H9 (cell line): ENCODE measurements around the gene TENM4. TPM values are rescaled to one million over a fixed set of nuclear protein-coding genes. Genes with fewer than 3 reads are reported as not detected.

ENCODE experiments used
- DNase-seq: peaks from one replicate; pipeline ENCODE4 v3.0.0-alpha.2; 2017
- H2AFZ ChIP-seq: one replicate; pipeline ENCODE4 v1.6.1; 2013; ENCODE audit warnings: mild to moderate bottlenecking, low read length, control low read depth, moderate library complexity
- H2AK5ac ChIP-seq: 2 replicates; pipeline ENCODE4 v1.6.1; 2013; ENCODE audit warnings: low read length, control low read depth, mixed read lengths; ENCODE audit not compliant: insufficient read length
- H2BK120ac ChIP-seq: one replicate; pipeline ENCODE4 v1.6.1; 2013; ENCODE audit warnings: low read depth, mild to moderate bottlenecking, low read length, control low read depth, inconsistent platforms; ENCODE audit not compliant: poor library complexity, severe bottlenecking
- H2BK12ac ChIP-seq: 2 replicates; pipeline ENCODE4 v1.6.1; 2013; ENCODE audit warnings: low read length, control low read depth, mixed read lengths, low read depth; ENCODE audit not compliant: insufficient read length
- H2BK15ac ChIP-seq: 2 replicates; pipeline ENCODE4 v1.6.1; 2013; ENCODE audit warnings: low read depth, low read length, control low read depth
- H2BK20ac ChIP-seq: one replicate; pipeline ENCODE4 v1.6.1; 2013; ENCODE audit warnings: low read depth, mild to moderate bottlenecking, low read length, control low read depth, inconsistent platforms; ENCODE audit not compliant: poor library complexity, severe bottlenecking
- H2BK5ac ChIP-seq: 2 replicates; pipeline ENCODE4 v1.6.1; 2013; ENCODE audit warnings: low read length, control low read depth, mixed read lengths; ENCODE audit not compliant: insufficient read length
- H3K14ac ChIP-seq: 2 replicates; pipeline ENCODE4 v1.6.1; 2013; ENCODE audit warnings: low read length, control low read depth; ENCODE audit not compliant: insufficient read depth
- H3K18ac ChIP-seq: 2 replicates; pipeline ENCODE4 v1.6.1; 2013; ENCODE audit warnings: low read depth, mild to moderate bottlenecking, mixed read lengths, low read length, control low read depth; ENCODE audit not compliant: insufficient read length
- H3K23ac ChIP-seq: 2 replicates; pipeline ENCODE4 v1.6.1; 2013; ENCODE audit warnings: low read length, control low read depth, mixed read lengths, low read depth; ENCODE audit not compliant: insufficient read length
- H3K23me2 ChIP-seq: 2 replicates; pipeline ENCODE4 v1.6.1; 2013; ENCODE audit warnings: low read depth, mild to moderate bottlenecking, mixed read lengths, low read length, control low read depth; ENCODE audit not compliant: insufficient read length, poor library complexity, severe bottlenecking
- H3K27ac ChIP-seq: 2 replicates; pipeline ENCODE4 v1.5.1; 2013; ENCODE audit warnings: low read length, control low read depth, mixed read lengths, low read depth; ENCODE audit not compliant: insufficient read length
- H3K27me3 ChIP-seq: 2 replicates; pipeline ENCODE4 v1.6.1; 2013; ENCODE audit warnings: low read length, control low read depth, inconsistent platforms; ENCODE audit not compliant: insufficient read depth
- H3K4ac ChIP-seq: 2 replicates; pipeline ENCODE4 v1.6.1; 2013; ENCODE audit warnings: low read depth, mild to moderate bottlenecking, control low read depth, inconsistent platforms, low read length, moderate library complexity
- H3K4me1 ChIP-seq: 2 replicates; pipeline ENCODE4 v1.6.1; 2013; ENCODE audit warnings: low read length, control low read depth, inconsistent platforms; ENCODE audit not compliant: insufficient read depth
- H3K4me2 ChIP-seq: 2 replicates; pipeline ENCODE4 v1.6.1; 2013; ENCODE audit warnings: low read length, control low read depth, mixed read lengths; ENCODE audit not compliant: insufficient read length, insufficient read depth
- H3K56ac ChIP-seq: 2 replicates; pipeline ENCODE4 v1.6.1; 2013; ENCODE audit warnings: low read depth, mild to moderate bottlenecking, mixed read lengths, low read length, control low read depth; ENCODE audit not compliant: insufficient read length
- H3K79me1 ChIP-seq: 2 replicates; pipeline ENCODE4 v1.6.1; 2013; ENCODE audit warnings: low read depth, mild to moderate bottlenecking, moderate library complexity, low read length, control low read depth, inconsistent platforms; ENCODE audit not compliant: insufficient read depth, poor library complexity, severe bottlenecking
- H3K79me2 ChIP-seq: 2 replicates; pipeline ENCODE4 v1.6.1; 2013; ENCODE audit warnings: low read length, control low read depth, inconsistent platforms; ENCODE audit not compliant: insufficient read depth
- H3K9ac ChIP-seq: 2 replicates; pipeline ENCODE4 v1.6.1; 2013; ENCODE audit warnings: low read length, control low read depth, mixed read lengths; ENCODE audit not compliant: insufficient read length; ENCODE audit errors: extremely low read depth
- H3K9me3 ChIP-seq: one replicate; pipeline ENCODE4 v1.6.1; 2013; ENCODE audit warnings: low read depth, low read length, inconsistent platforms; ENCODE audit not compliant: control insufficient read depth
- H3T11ph ChIP-seq: one replicate; pipeline ENCODE4 v1.6.1; 2013; ENCODE audit warnings: mild to moderate bottlenecking, low read length, control low read depth, inconsistent platforms
- H4K20me1 ChIP-seq: one replicate; pipeline ENCODE4 v1.6.1; 2013; ENCODE audit not compliant: control insufficient read depth, insufficient read length, insufficient read depth
- H4K5ac ChIP-seq: 2 replicates; pipeline ENCODE4 v1.6.1; 2013; ENCODE audit warnings: low read depth, mild to moderate bottlenecking, mixed read lengths, low read length, control low read depth; ENCODE audit not compliant: insufficient read length
- H4K8ac ChIP-seq: replicated peaks from 2 replicates; pipeline ENCODE4 v1.6.1; 2013; ENCODE audit warnings: low read length, control low read depth, mixed read lengths, low read depth; ENCODE audit not compliant: insufficient read length
- H4K91ac ChIP-seq: 2 replicates; pipeline ENCODE4 v1.6.1; 2013; ENCODE audit warnings: low read depth, mild to moderate bottlenecking, moderate library complexity, mixed read lengths, low read length, control low read depth; ENCODE audit not compliant: insufficient read length
- H3K27ac Mint-ChIP-seq, 3 experiments: 2 replicates in 2 of 3; 3 replicates in 1 of 3; pipeline ENCODE4 v1.8.0; 2020 to 2021; ENCODE audit warnings: mixed read lengths in 3 of 3, mild to moderate bottlenecking in 1 of 3, moderate library complexity in 1 of 3
- H3K27me3 Mint-ChIP-seq: 2 replicates; pipeline ENCODE4 v1.8.0; 2021; ENCODE audit warnings: low read depth, mild to moderate bottlenecking, moderate library complexity, mixed read lengths
- H3K36me3 Mint-ChIP-seq, 3 experiments: 2 replicates in 2 of 3; 3 replicates in 1 of 3; pipeline ENCODE4 v1.8.0; 2020 to 2021; ENCODE audit warnings: low read depth in 3 of 3, mixed read lengths in 3 of 3; ENCODE audit not compliant: insufficient read depth in 1 of 3
- H3K4me1 Mint-ChIP-seq, 2 experiments: 2 replicates each; pipeline ENCODE4 v1.8.0; 2020; ENCODE audit warnings: mixed read lengths in 2 of 2
- H3K4me3 Mint-ChIP-seq, 2 experiments: 2 replicates in 1 of 2; 3 replicates in 1 of 2; pipeline ENCODE4 v1.8.0; 2020 to 2021; ENCODE audit warnings: mild to moderate bottlenecking in 2 of 2, mixed read lengths in 2 of 2, moderate library complexity in 1 of 2
- H3K9me3 Mint-ChIP-seq, 2 experiments: 2 replicates in 1 of 2; 3 replicates in 1 of 2; pipeline ENCODE4 v1.8.0; 2020; ENCODE audit warnings: mild to moderate bottlenecking in 2 of 2, mixed read lengths in 2 of 2, moderate library complexity in 1 of 2
- CTCF ChIP-seq: fragments of 200-600 bp; sonication (generic); conservative IDR thresholded peaks from 3 replicates; pipeline ENCODE4 v1.8.0; 2021; ENCODE audit warnings: antibody characterized with exemption, mild to moderate bottlenecking
- WGBS: extraction: QIAGEN DNeasy Blood & Tissue Kit; methylation state at CpG from one replicate; pipeline ENCODE4 v1.1.7; 2013; ENCODE audit warnings: missing lambda C conversion rate, low lambda C conversion rate, mixed read lengths; ENCODE audit not compliant: insufficient read length; ENCODE audit errors: extremely low coverage; 5-methylcytosine and 5-hydroxymethylcytosine counted together
- total RNA-seq: library from RNA; stranded (reverse); gene quantifications from 2 replicates; pipeline ENCODE4 v1.2.1, GENCODE V29; 2021

TENM4 gene
- total RNA-seq, 1 experiment from 2014 or later = 4.6 TPM

- Histone ChIP-seq H3K27me3 (no peaks in the 10 kb centered on the region; the same call in 1 of the 2 replicates), H4K91ac (no peak overlapping the region), H3K14ac (no peak overlapping the region), H2BK20ac (no peak overlapping the region), H4K8ac (no peak overlapping the region), H2AK5ac (no peak overlapping the region), H3K9me3 (no peaks in the 10 kb centered on the region), H3K79me1 (no peaks in the 10 kb centered on the region), H3K4ac (no peak overlapping the region), H2BK15ac (no peak overlapping the region), H3K4me2 (no peak overlapping the region), H3K4me1 (peaks cover 6% of the 10 kb centered on the region; the same call in 1 of the 2 replicates), H3K56ac (no peak overlapping the region), H2BK12ac (no peak overlapping the region), H4K5ac (no peak overlapping the region), H2BK120ac (no peak overlapping the region), H2AFZ (no peak overlapping the region), H2BK5ac (no peak overlapping the region), H3K23ac (no peak overlapping the region), H3K9ac (no peak overlapping the region), H3K23me2 (no peaks in the 10 kb centered on the region), H4K20me1 (no peaks in the 10 kb centered on the region), H3K79me2 (no peaks in the 10 kb centered on the region), H3K27ac (no peak overlapping the region), H3T11ph (no peak overlapping the region), H3K18ac (no peak overlapping the region)
- H3K9me3 Mint-ChIP-seq = no peaks in the 10 kb centered on the region
- no peak for DNase-seq
- no CpG with 5 or more reads among the region's 1 CpG for WGBS
- no peak for TF ChIP-seq CTCF
- H3K27me3 Mint-ChIP-seq = peaks cover 46% of the 10 kb centered on the region
- no peak overlapping the region for H3K27ac Mint-ChIP-seq
- H3K4me1 Mint-ChIP-seq = peaks cover 35 to 37% of the 10 kb centered on the region in 2 experiments
- no peak overlapping the region for H3K4me3 Mint-ChIP-seq
- H3K36me3 Mint-ChIP-seq = no peaks in the 10 kb centered on the region; a peak in 1 of 7 replicates
These were observed 502.8 kb downstream of the TENM4 start for GRCh38 chr11:78938036-78938435.
